Brain microvascular endothelial cell (primary cell): ENCODE data around the gene ARIH2.

Source experiments
- DNase-seq: peaks from one replicate; pipeline ENCODE4 v3.0.0-alpha.2; 2020
- H3K27ac ChIP-seq: fragments of 250-450 bp; sonication (Bioruptor Pico); 2 replicates; pipeline ENCODE4 v1.5.1; 2020; ENCODE audit warnings: mild to moderate bottlenecking, moderate library complexity
- H3K27me3 ChIP-seq: fragments of 250-450 bp; sonication (Bioruptor Pico); replicated peaks from 2 replicates; pipeline ENCODE4 v1.5.1; 2020; ENCODE audit warnings: mild to moderate bottlenecking
- H3K36me3 ChIP-seq: fragments of 250-450 bp; sonication (Bioruptor Pico); replicated peaks from 2 replicates; pipeline ENCODE4 v1.5.1; 2020; ENCODE audit warnings: mild to moderate bottlenecking
- H3K4me3 ChIP-seq: 2 replicates; pipeline ENCODE4 v1.5.1; 2011; ENCODE audit warnings: low read depth, mild to moderate bottlenecking, control low read depth, low read length, moderate library complexity
- in situ Hi-C: cut with HindIII; loops from 2 replicates; pipeline ENCODE4 v1.10.0; 2017; ENCODE audit warnings: low sequenced_read_pairs, low pct_ligation_motif_present
- TF ChIP-seq, protein P1 (sequence below): IDR thresholded peaks from 2 replicates; pipeline ENCODE4 v1.5.1; 2011; ENCODE audit warnings: low read depth, mild to moderate bottlenecking, moderate library complexity, low read length, control low read depth, inconsistent platforms; ENCODE audit errors: missing control alignments

Gene ARIH2

DNA sequence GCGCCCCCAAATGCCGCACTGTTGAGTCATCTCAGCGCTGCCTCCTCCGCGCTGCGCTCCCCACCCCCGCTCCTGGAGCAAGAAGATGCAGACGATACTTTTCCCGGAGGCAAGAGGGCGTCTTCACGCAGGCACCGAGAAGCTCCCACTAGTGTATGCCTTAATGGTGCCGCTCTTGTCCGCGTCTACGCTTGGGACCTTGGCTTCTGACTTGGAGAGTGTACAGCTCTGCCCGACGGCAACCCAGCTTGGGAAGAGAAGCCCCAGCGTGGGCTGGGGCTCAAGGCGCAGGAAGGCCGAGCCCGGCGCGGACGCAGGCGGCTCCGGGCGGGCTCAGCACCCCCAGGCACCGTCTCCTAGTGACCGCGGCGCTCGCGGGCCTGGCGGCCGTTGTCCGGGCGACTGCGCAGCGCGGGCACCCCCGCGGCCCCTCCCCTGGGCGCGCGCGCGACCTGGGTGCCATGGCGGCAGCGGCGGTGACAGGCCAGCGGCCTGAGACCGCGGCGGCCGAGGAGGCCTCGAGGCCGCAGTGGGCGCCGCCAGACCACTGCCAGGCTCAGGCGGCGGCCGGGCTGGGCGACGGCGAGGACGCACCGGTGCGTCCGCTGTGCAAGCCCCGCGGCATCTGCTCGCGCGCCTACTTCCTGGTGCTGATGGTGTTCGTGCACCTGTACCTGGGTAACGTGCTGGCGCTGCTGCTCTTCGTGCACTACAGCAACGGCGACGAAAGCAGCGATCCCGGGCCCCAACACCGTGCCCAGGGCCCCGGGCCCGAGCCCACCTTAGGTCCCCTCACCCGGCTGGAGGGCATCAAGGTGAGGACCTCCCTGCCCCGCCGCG, 71.4 kb downstream of the ARIH2 start, which contains the start of gene P4HTM:
TSS of gene P4HTM (plus strand) at position 446 of the 840 bp plus-strand sequence. CDS start at position 462, 16 bp downstream.
- Histone ChIP-seq H3K36me3 (no peaks in the 10 kb centered on the region), H3K4me3 (peak within 1 kb of the TSS; percentile 77), H3K27me3 (no peaks in the 10 kb centered on the region), H3K27ac (peak within 1 kb of the TSS; percentile 90)
- in situ Hi-C loops: no loop called here
- peak; percentile 94 for DNase-seq
- TF ChIP-seq, protein P1, sequence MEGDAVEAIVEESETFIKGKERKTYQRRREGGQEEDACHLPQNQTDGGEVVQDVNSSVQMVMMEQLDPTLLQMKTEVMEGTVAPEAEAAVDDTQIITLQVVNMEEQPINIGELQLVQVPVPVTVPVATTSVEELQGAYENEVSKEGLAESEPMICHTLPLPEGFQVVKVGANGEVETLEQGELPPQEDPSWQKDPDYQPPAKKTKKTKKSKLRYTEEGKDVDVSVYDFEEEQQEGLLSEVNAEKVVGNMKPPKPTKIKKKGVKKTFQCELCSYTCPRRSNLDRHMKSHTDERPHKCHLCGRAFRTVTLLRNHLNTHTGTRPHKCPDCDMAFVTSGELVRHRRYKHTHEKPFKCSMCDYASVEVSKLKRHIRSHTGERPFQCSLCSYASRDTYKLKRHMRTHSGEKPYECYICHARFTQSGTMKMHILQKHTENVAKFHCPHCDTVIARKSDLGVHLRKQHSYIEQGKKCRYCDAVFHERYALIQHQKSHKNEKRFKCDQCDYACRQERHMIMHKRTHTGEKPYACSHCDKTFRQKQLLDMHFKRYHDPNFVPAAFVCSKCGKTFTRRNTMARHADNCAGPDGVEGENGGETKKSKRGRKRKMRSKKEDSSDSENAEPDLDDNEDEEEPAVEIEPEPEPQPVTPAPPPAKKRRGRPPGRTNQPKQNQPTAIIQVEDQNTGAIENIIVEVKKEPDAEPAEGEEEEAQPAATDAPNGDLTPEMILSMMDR: peak; percentile 57

GRCh38 chr3:48990636-48991469, 72.2 kb downstream of the ARIH2 start:
- peak overlapping the region; percentile 90 for H3K27ac ChIP-seq
- no peak for DNase-seq
- in situ Hi-C loops: no loop called here
- TF ChIP-seq, protein P1: no peak
- H3K27me3 ChIP-seq: no peaks in the 10 kb centered on the region
- H3K4me3 ChIP-seq: peak overlapping the region; percentile 77
- no peaks in the 10 kb centered on the region for H3K36me3 ChIP-seq

- Histone ChIP-seq H3K36me3 (peaks cover 2% of the 10 kb centered on the region), H3K27ac (no peak overlapping the region), H3K27me3 (no peaks in the 10 kb centered on the region), H3K4me3 (no peak overlapping the region)
- DNase-seq: no peak
- in situ Hi-C loops: no loop called here
- TF ChIP-seq, protein P1: no peak
Measured at GRCh38 chr3:48991851-48992545, 73.4 kb downstream of the ARIH2 start.

DNA sequence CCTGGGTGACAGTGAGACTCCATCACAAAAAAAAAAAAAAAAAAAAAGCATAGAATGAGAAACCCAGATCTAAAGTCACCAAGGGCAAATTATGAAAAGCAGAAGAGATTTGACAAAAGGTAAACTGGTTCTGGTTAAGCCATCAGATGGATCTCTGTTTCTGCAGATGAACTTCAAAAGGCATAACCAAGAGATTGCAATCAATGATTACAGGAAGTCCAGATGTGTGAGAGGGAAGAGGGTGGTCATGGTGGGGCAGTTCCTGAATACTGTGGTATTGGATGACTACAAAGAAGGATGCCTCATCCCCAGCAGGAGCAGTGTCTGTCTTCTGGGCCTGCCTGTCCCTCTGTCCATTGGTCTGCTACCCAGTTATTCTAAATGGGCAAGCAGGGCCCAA, 75.2 kb downstream of the ARIH2 start:
- Histone ChIP-seq H3K36me3 (peaks cover 2% of the 10 kb centered on the region), H3K4me3 (no peak overlapping the region), H3K27ac (no peak overlapping the region), H3K27me3 (no peaks in the 10 kb centered on the region)
- in situ Hi-C loops: no loop called here
- TF ChIP-seq, protein P1: no peak
- no peak for DNase-seq

GRCh38 chr3:48996640-48997039, 78.0 kb downstream of the ARIH2 start:
- Histone ChIP-seq H3K27me3 (no peaks in the 10 kb centered on the region), H3K4me3 (no peak overlapping the region), H3K27ac (no peak overlapping the region), H3K36me3 (peaks cover 2% of the 10 kb centered on the region)
- TF ChIP-seq, protein P1: no peak
- in situ Hi-C loops: no loop called here
- DNase-seq: no peak
